ENCODE data around the gene WSCD2.

Gene WSCD2

DNA sequence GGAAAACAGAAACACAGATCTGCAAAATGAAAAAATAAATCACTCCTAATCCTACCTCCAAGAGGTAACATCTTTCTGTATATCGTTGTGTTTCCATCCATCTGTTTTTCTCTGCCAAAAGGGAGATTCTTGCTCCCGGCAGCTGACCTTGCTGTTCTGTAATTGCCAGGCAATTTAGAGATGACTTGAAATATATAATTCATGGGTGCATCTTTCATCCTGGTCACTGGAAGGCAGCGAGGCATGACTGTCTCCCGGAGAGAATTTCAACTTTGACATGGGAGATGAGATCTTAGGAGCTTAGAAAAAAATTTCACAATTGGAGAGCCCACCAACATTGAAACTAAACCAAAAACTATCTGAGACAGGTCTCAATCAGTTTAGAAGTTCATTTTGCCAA, 53.0 kb downstream of the WSCD2 start:
- intact Hi-C loops (cut with DNase I; ENCODE audit: low total_unique reads) = no loop called here
- Histone ChIP-seq H3K9me3 (no peaks in the 10 kb centered on the region), H3K36me3 (no peaks in the 10 kb centered on the region), H3K4me1 (no peaks in the 10 kb centered on the region), H3K4me3 (no peak overlapping the region), H3K27me3 (no peaks in the 10 kb centered on the region), H3K27ac (no peak overlapping the region)
- TF ChIP-seq, protein P1, sequence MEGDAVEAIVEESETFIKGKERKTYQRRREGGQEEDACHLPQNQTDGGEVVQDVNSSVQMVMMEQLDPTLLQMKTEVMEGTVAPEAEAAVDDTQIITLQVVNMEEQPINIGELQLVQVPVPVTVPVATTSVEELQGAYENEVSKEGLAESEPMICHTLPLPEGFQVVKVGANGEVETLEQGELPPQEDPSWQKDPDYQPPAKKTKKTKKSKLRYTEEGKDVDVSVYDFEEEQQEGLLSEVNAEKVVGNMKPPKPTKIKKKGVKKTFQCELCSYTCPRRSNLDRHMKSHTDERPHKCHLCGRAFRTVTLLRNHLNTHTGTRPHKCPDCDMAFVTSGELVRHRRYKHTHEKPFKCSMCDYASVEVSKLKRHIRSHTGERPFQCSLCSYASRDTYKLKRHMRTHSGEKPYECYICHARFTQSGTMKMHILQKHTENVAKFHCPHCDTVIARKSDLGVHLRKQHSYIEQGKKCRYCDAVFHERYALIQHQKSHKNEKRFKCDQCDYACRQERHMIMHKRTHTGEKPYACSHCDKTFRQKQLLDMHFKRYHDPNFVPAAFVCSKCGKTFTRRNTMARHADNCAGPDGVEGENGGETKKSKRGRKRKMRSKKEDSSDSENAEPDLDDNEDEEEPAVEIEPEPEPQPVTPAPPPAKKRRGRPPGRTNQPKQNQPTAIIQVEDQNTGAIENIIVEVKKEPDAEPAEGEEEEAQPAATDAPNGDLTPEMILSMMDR (IDR thresholded peaks at IDR 0.05) = no peak
- DNase-seq = no peak

DNA sequence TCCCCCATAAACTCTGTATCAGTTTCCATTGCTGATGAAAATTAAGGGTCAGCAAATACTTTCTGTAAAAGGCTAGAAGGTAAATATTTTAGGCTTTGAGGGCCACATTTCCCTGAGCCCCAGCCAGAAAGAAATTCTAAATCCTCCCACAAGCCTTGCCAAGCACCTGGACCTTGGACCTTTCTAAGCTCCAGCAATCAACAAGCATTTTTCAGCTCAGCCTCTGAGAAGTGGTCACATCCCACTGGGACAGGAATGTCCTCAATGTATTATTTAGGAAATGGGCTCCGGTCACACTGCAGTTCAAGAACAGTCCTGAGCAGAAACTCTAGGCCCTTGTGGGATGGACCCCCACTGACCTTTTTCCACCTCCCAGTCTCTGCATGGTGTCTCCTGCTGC, 55.9 kb downstream of the WSCD2 start:
- no peaks in the 10 kb centered on the region for H3K36me3 ChIP-seq
- H3K9me3 ChIP-seq = peaks cover 0 to 5% (median 0%) of the 10 kb centered on the region in 3 donors
- TF ChIP-seq, protein P1 (IDR thresholded peaks at IDR 0.05) = no peak
- no peak for DNase-seq
- no peak overlapping the region for H3K4me3 ChIP-seq
- no peak overlapping the region for H3K27ac ChIP-seq
- no peaks in the 10 kb centered on the region for H3K27me3 ChIP-seq
- intact Hi-C loops (cut with DNase I; ENCODE audit: low total_unique reads) = no loop called here
- H3K4me1 ChIP-seq = no peaks in the 10 kb centered on the region

DNA sequence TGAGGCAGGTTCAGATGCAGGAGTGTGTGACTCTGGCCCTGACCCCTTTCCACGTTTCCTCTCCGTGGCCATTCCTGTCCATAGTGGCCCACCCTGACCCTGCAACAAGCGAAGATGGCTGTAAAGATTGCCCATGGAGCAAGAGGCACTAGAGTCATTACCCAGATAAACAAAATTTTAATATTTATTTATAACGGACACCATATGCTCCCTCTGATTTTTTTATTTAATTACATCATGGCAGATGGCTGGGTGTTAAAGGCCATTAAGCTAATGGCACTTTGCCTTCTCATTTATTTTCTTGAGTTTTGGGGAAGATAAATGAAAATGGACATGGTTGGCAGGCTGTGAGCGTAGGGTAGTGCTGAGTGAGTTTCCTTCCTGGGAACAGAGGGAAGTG, 58.7 kb downstream of the WSCD2 start:
- TF ChIP-seq, protein P1 (IDR thresholded peaks at IDR 0.05) = no peak
- Histone ChIP-seq H3K27ac (no peak overlapping the region), H3K9me3 (peaks cover 0 to 5% (median 0%) of the 10 kb centered on the region in 3 donors), H3K36me3 (no peaks in the 10 kb centered on the region), H3K4me1 (peaks cover 0 to 12% (median 7%) of the 10 kb centered on the region in 4 donors), H3K27me3 (no peaks in the 10 kb centered on the region), H3K4me3 (no peak overlapping the region)
- DNase-seq = no peak
- intact Hi-C loops (cut with DNase I; ENCODE audit: low total_unique reads) = no loop called here

DNA sequence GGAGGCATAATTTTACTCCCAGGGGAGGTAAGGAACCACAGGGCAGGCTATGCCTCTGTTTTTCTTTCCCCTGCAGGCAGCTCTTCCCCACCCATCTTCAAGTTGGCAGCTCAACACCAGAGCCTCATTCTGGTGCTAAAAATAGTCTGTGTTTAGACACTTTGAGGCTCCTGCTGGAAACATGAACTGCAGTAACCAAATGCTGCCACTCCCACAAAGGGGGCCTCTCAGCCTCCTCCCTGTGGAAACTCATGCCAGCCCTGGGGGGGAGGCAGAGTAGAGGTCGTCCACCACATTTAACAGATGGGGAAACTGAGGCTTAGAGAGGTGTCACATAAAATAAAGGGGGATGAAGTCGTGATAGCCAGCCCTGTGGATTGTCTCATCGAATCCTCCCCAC, 61.4 kb downstream of the WSCD2 start:
- H3K36me3 ChIP-seq = no peaks in the 10 kb centered on the region
- intact Hi-C loops (cut with DNase I; ENCODE audit: low total_unique reads) = loop anchor here (5.0 kb wide), 1 partner anchor 93 kb away; no protein-coding TSS in a partner anchor
- H3K4me3 ChIP-seq = no peak overlapping the region
- H3K27me3 ChIP-seq = no peaks in the 10 kb centered on the region
- H3K9me3 ChIP-seq = peaks cover 0 to 5% (median 0%) of the 10 kb centered on the region in 3 donors
- no peak overlapping the region for H3K27ac ChIP-seq
- TF ChIP-seq, protein P1 (IDR thresholded peaks at IDR 0.05) = no peak
- H3K4me1 ChIP-seq = peaks cover 0 to 12% (median 7%) of the 10 kb centered on the region in 4 donors
- DNase-seq = no peak

DNA sequence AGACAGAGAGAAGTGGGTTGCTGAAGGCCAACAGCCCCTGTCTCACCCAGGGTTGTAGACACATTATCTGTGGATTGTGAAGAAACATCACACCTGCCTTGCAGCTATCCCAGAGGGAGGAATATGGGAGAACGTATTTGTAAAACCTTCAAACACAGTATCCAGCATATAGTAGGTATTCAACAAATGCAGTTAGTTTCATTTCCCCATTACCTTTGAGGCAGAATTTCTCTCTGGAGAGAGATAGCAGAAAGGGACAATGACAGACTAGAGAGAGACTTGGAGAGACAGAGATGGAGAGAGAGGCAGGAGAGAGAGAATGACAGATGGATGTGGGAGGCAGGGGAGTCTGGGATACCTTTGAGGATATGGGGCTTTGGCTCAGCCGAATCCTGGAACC, 62.0 kb downstream of the WSCD2 start:
- TF ChIP-seq, protein P1 (IDR thresholded peaks at IDR 0.05) = no peak
- Histone ChIP-seq H3K9me3 (peaks cover 0 to 5% (median 0%) of the 10 kb centered on the region in 3 donors), H3K4me1 (peaks cover 0 to 12% (median 7%) of the 10 kb centered on the region in 4 donors), H3K27me3 (no peaks in the 10 kb centered on the region), H3K27ac (no peak overlapping the region), H3K4me3 (no peak overlapping the region), H3K36me3 (no peaks in the 10 kb centered on the region)
- intact Hi-C loops (cut with DNase I; ENCODE audit: low total_unique reads) = loop anchor here (5.0 kb wide), 1 partner anchor 94 kb away; no protein-coding TSS in a partner anchor
- DNase-seq = no peak

DNA sequence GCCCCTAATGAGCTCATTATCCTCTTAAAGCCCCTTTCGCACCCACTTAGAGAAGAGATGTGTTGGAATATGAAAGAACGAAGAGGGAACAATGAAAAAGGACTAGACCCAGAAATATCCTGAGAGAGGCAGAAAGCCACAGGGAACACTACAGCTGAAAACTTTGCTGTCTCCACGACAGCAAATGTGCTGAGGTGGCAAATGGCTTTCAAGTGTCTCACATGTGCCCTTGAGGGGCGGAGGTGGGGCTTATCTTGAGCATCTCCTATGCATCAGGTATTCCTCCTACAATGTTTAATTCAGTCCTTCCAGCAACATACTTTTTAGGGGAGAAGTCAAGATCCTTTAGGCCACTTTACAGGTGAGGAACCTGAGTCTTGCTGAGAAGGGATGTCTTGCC, 62.9 kb downstream of the WSCD2 start:
- peaks cover 0 to 12% (median 7%) of the 10 kb centered on the region in 4 donors for H3K4me1 ChIP-seq
- intact Hi-C loops (cut with DNase I; ENCODE audit: low total_unique reads) = loop anchor here (5.0 kb wide), 1 partner anchor 95 kb away; no protein-coding TSS in a partner anchor
- H3K4me3 ChIP-seq = no peak overlapping the region
- no peak overlapping the region for H3K27ac ChIP-seq
- DNase-seq = no peak
- H3K36me3 ChIP-seq = no peaks in the 10 kb centered on the region
- TF ChIP-seq, protein P1 (IDR thresholded peaks at IDR 0.05) = no peak
- H3K27me3 ChIP-seq = no peaks in the 10 kb centered on the region
- H3K9me3 ChIP-seq = peaks cover 0 to 5% (median 0%) of the 10 kb centered on the region in 3 donors
